AG10803 (cell line): ENCODE data around the gene TPSD1.

Experiments
- DNase-seq: peaks from one replicate; pipeline ENCODE4 v3.0.0; 2010; ENCODE audit warnings: low read depth
- H3K4me3 ChIP-seq: 2 replicates; pipeline ENCODE4 v1.5.1; 2011; ENCODE audit warnings: mild to moderate bottlenecking, low read length, control low read depth
- TF ChIP-seq, protein P1 (sequence below): conservative IDR thresholded peaks from 2 replicates; pipeline ENCODE4 v1.5.1; 2011; ENCODE audit warnings: mild to moderate bottlenecking, low read length, control low read depth, inconsistent platforms

TPSD1 gene

DNA sequence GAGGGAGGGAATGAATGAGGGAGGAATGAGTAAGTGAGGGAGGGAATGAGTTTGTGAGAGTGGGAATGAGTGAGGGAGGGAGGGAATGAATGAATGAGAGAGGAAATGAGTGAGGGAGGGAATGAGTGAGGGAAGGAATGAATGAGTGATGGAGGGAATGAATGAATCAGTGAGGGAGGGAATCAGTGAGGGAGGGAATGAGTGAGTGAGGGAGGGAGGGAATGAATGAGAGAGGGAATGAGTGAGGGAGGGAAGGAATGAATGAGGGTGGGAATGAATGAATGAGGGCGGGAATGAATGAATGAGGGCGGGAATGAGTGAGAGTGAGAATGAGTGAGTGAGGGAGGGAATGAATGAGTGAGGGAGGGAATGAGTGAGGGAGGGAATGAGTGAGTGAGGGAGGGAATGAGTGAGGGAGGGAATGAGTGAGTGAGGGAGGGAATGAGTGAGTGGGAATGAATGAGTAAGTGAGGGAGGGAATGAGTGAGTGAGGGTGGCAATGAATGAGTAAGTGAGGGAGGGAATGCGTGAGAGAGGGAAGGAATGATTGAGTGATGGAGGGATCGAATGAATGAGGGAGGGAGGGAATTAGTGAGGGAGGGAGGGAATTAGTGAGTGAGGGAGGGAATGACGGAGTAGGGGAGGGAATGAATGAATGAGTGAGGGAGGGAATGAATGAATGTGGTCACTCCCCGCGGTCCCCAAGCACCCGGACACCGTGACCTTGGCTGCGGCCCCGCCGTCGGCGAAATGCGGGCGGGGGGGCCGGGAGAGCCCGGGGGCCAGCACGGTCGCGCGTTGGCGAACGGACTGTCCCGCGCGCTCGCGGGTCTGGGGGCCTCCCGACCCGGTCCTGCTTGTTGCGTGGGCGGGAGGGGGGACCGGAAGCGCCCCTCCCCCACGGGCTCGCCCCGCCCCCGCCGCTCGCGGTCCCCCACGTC is 52.4 kb downstream of the TPSD1 start:
- TF ChIP-seq, protein P1, sequence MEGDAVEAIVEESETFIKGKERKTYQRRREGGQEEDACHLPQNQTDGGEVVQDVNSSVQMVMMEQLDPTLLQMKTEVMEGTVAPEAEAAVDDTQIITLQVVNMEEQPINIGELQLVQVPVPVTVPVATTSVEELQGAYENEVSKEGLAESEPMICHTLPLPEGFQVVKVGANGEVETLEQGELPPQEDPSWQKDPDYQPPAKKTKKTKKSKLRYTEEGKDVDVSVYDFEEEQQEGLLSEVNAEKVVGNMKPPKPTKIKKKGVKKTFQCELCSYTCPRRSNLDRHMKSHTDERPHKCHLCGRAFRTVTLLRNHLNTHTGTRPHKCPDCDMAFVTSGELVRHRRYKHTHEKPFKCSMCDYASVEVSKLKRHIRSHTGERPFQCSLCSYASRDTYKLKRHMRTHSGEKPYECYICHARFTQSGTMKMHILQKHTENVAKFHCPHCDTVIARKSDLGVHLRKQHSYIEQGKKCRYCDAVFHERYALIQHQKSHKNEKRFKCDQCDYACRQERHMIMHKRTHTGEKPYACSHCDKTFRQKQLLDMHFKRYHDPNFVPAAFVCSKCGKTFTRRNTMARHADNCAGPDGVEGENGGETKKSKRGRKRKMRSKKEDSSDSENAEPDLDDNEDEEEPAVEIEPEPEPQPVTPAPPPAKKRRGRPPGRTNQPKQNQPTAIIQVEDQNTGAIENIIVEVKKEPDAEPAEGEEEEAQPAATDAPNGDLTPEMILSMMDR = no peak
- H3K4me3 ChIP-seq = peak overlapping the region; percentile 52
- DNase-seq = peak; percentile 41
